ENCODE measurements around the gene ZMIZ1.

ZMIZ1 gene

GRCh38 chr10:79063661-79064492 lies 4.9 kb upstream of the ZMIZ1 start:
- DNase-seq (ENCODE audit: low read depth in 3 of 3): no peak

- no peak for DNase-seq (ENCODE audit: low read depth in 3 of 3)
Observed at GRCh38 chr10:79065091-79065551, 3.6 kb upstream of the ZMIZ1 start.

- DNase-seq (ENCODE audit: low read depth in 3 of 3): no peak
Observed at GRCh38 chr10:79065853-79066252, 2.9 kb upstream of the ZMIZ1 start.

- DNase-seq (ENCODE audit: low read depth in 3 of 3): peak in 1 of 3 experiments; percentile 11
Observed at GRCh38 chr10:79066411-79067240, 2.1 kb upstream of the ZMIZ1 start.

GRCh38 chr10:79067241-79068202 lies 1.2 kb upstream of the ZMIZ1 start:
- peak; percentile 59 to 83 (median 60) for DNase-seq (ENCODE audit: low read depth in 3 of 3)

GRCh38 chr10:79068203-79068561 lies 584 bp upstream of the ZMIZ1 start:
- DNase-seq (ENCODE audit: low read depth in 3 of 3): peak in 1 of 3 experiments; percentile 16

- peak in 1 of 3 experiments; percentile 43 for DNase-seq (ENCODE audit: low read depth in 3 of 3)
Observed at GRCh38 chr10:79069325-79070080, 737 bp downstream of the ZMIZ1 start.

GRCh38 chr10:79070081-79070605 lies 1.4 kb downstream of the ZMIZ1 start:
- no peak for DNase-seq (ENCODE audit: low read depth in 3 of 3)

GRCh38 chr10:79070606-79071395 lies 2.0 kb downstream of the ZMIZ1 start:
- DNase-seq (ENCODE audit: low read depth in 3 of 3): peak in 1 of 3 experiments; percentile 20

GRCh38 chr10:79071396-79071923 lies 2.7 kb downstream of the ZMIZ1 start:
- no peak for DNase-seq (ENCODE audit: low read depth in 3 of 3)

GRCh38 chr10:79072041-79072441 lies 3.3 kb downstream of the ZMIZ1 start:
- no peak for DNase-seq (ENCODE audit: low read depth in 3 of 3)

GRCh38 chr10:79072994-79073645 lies 4.4 kb downstream of the ZMIZ1 start:
- no peak for DNase-seq (ENCODE audit: low read depth in 3 of 3)

GRCh38 chr10:79073784-79074432 lies 5.1 kb downstream of the ZMIZ1 start:
- DNase-seq (ENCODE audit: low read depth in 3 of 3): no peak

- no peak for DNase-seq (ENCODE audit: low read depth in 3 of 3)
Observed at GRCh38 chr10:79074732-79075131, 6.0 kb downstream of the ZMIZ1 start.

- no peak for DNase-seq (ENCODE audit: low read depth in 3 of 3)
Observed at GRCh38 chr10:79075418-79075817, 6.7 kb downstream of the ZMIZ1 start.

GRCh38 chr10:79077488-79078173 lies 8.9 kb downstream of the ZMIZ1 start:
- DNase-seq (ENCODE audit: low read depth in 3 of 3): no peak

- DNase-seq (ENCODE audit: low read depth in 3 of 3): no peak
Observed at GRCh38 chr10:79078367-79079053, 9.7 kb downstream of the ZMIZ1 start.

Measured in stimulated activated CD4-positive, alpha-beta T cell treated with anti-CD3 and anti-CD28 coated beads, TNF-alpha, amount 100 ng/mL, for 24 hours (primary cell).